Calu3 (cell line): Measurements from ENCODE around the gene ANGEL1. TPM values are rescaled to one million over a fixed set of nuclear protein-coding genes. Genes with fewer than 3 reads are reported as not detected.
A peak's percentile ranks its signal among the peaks of the same experiment; 100 is the strongest.

Experiments
- BruUV-seq: library from RNA; stranded (reverse); fragments of 400-500 nt; replicated peaks from 2 replicates; lab custom pipeline; 2021; lab: Mats Ljungman, UMichigan
- CTCF ChIA-PET: fragments of 300-600 bp; sonication (Branson Sonifier 250); formaldehyde crosslinking; loops from one replicate; lab custom pipeline; 2022; ENCODE audit warnings: antibody characterized with exemption; lab: Charles Lee
- DNase-seq: peaks from one replicate; pipeline ENCODE4 v3.0.0; 2022
- H3K27ac Mint-ChIP-seq: one replicate; pipeline ENCODE4 v1.8.0; 2022; ENCODE audit warnings: mixed read lengths; ENCODE audit not compliant: unreplicated experiment
- H3K27me3 Mint-ChIP-seq: one replicate; pipeline ENCODE4 v1.8.0; 2022; ENCODE audit warnings: mixed read lengths; ENCODE audit not compliant: unreplicated experiment
- H3K36me3 Mint-ChIP-seq: one replicate; pipeline ENCODE4 v1.8.0; 2022; ENCODE audit warnings: mild to moderate bottlenecking, moderate library complexity, mixed read lengths; ENCODE audit not compliant: insufficient read depth, unreplicated experiment
- H3K4me1 Mint-ChIP-seq: one replicate; pipeline ENCODE4 v1.8.0; 2022; ENCODE audit warnings: mild to moderate bottlenecking, low read depth, mixed read lengths; ENCODE audit not compliant: unreplicated experiment
- H3K4me3 Mint-ChIP-seq: one replicate; pipeline ENCODE4 v1.8.0; 2022; ENCODE audit warnings: mild to moderate bottlenecking, low read depth, moderate library complexity, mixed read lengths; ENCODE audit not compliant: unreplicated experiment
- H3K9me3 Mint-ChIP-seq: one replicate; pipeline ENCODE4 v1.8.0; 2022; ENCODE audit warnings: low read depth, mixed read lengths; ENCODE audit not compliant: unreplicated experiment
- intact Hi-C: fragments of 100-400 bp; cut with micrococcal nuclease; formaldehyde crosslinking; loops from one replicate; pipeline ENCODE4 v1.10.0; 2022; ENCODE audit not compliant: unreplicated experiment
- total RNA-seq: library from RNA; stranded (reverse); gene quantifications from 2 replicates; pipeline ENCODE4 v1.2.3, GENCODE V29; 2022
- TF ChIP-seq, protein P1 (sequence below): fragments of 200-600 bp; IDR thresholded peaks from one replicate; pipeline ENCODE4 v1.8.0; 2022; ENCODE audit warnings: antibody characterized with exemption; ENCODE audit not compliant: unreplicated experiment

Gene ANGEL1
- total RNA-seq, 1 experiment from 2014 or later: 19.8 TPM

DNA sequence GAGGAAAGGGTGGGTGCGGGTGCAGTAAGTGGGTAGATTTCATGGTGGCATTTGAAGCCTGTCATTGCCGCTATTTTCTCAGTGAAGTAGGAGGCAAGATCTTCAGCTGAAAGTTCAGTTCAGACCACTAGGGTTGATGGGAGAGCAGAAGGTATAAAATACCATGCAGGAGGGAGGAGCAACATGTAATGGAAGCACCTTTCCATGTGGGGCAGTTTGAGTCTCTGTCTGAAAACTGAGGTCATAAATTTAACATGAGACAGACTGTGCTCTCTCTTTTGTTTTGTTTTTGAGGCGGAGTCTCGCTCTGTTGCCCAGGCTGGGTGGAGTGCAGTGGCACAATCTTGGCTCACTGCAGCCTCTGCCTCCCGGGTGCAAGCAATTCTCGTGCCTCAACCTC is 36.2 kb upstream of the ANGEL1 start:
- TF ChIP-seq, protein P1, sequence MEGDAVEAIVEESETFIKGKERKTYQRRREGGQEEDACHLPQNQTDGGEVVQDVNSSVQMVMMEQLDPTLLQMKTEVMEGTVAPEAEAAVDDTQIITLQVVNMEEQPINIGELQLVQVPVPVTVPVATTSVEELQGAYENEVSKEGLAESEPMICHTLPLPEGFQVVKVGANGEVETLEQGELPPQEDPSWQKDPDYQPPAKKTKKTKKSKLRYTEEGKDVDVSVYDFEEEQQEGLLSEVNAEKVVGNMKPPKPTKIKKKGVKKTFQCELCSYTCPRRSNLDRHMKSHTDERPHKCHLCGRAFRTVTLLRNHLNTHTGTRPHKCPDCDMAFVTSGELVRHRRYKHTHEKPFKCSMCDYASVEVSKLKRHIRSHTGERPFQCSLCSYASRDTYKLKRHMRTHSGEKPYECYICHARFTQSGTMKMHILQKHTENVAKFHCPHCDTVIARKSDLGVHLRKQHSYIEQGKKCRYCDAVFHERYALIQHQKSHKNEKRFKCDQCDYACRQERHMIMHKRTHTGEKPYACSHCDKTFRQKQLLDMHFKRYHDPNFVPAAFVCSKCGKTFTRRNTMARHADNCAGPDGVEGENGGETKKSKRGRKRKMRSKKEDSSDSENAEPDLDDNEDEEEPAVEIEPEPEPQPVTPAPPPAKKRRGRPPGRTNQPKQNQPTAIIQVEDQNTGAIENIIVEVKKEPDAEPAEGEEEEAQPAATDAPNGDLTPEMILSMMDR: no peak
- CTCF ChIA-PET: interaction anchor here (0.7 kb wide), 2 partner anchors 247 to 338 kb away, joined by 3 read pairs; no protein-coding TSS in a partner anchor
- no peak for DNase-seq
- intact Hi-C loops: no loop called here
- Mint-ChIP-seq H3K27ac (no peak overlapping the region), H3K4me3 (no peak overlapping the region), H3K36me3 (no peaks in the 10 kb centered on the region), H3K9me3 (no peaks in the 10 kb centered on the region), H3K4me1 (no peaks in the 10 kb centered on the region), H3K27me3 (peaks cover 59% of the 10 kb centered on the region)
- no TSS peak for BruUV-seq

DNA sequence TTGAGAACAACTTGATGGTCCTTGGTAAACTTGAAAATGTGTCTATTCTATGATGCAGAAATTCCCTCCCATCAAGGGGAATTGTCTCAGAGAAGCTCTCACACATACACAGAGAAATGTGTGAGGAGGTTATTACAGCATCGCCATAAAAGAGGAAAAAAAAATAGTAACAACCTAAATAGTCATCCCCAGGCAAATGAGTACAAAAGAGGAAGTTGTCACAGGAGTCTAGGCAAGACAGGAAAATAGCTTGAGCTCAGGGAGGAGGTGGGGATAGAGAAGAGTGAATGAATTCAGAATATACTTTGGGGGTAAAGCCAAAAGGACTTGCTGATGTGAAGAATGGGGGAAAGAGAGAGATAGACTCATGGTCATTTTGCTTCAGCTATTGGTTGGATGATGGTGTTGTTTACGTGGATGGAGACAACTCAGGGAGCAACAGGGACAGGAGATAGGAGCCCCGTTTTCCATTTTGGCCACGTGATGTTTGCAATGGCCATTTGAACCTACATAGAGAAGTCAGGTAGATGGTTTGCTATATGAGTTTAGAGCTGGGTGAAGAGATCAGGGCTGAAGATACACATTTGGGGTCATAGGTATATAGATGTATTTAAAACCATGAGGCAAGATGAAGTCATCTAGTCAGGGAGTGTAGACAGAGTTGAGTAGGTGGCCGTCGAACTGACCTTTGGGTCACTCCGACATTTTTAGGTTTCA is 33.8 kb upstream of the ANGEL1 start:
- no peak for DNase-seq
- H3K27ac Mint-ChIP-seq: no peak overlapping the region
- no peak overlapping the region for H3K4me3 Mint-ChIP-seq
- BruUV-seq: no TSS peak
- TF ChIP-seq, protein P1: no peak
- no peaks in the 10 kb centered on the region for H3K36me3 Mint-ChIP-seq
- no peaks in the 10 kb centered on the region for H3K4me1 Mint-ChIP-seq
- intact Hi-C loops: no loop called here
- CTCF ChIA-PET: interaction anchor here (1.1 kb wide), 1 partner anchor 16 kb away, joined by 3 read pairs; no protein-coding TSS in a partner anchor
- H3K9me3 Mint-ChIP-seq: no peaks in the 10 kb centered on the region
- peaks cover 45% of the 10 kb centered on the region for H3K27me3 Mint-ChIP-seq

DNA sequence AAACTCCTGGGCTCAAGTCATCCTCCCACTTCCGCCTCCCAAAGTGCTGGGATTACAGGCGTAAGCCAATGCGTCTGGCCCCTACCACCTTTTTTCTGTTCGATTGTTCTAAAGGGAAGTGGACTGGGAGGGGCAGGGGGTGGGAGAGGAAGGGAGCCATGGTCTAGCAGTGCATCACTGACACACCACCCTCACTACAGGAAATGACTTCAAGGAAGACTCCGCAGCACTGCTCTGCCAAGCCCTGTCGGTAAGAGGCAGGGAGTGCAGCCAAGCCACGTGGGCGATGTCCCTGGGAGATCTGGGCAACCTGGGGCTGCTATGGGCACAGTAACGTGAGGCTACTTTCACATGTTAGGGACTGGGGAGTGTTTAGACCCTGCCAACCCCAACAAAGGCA is 31.5 kb upstream of the ANGEL1 start:
- Mint-ChIP-seq H3K9me3 (no peaks in the 10 kb centered on the region), H3K27ac (no peak overlapping the region), H3K4me1 (no peaks in the 10 kb centered on the region), H3K27me3 (peaks cover 45% of the 10 kb centered on the region), H3K36me3 (no peaks in the 10 kb centered on the region), H3K4me3 (no peak overlapping the region)
- CTCF ChIA-PET: no interaction called here
- DNase-seq: peak; percentile 23
- TF ChIP-seq, protein P1: no peak
- BruUV-seq: no TSS peak
- intact Hi-C loops: no loop called here

DNA sequence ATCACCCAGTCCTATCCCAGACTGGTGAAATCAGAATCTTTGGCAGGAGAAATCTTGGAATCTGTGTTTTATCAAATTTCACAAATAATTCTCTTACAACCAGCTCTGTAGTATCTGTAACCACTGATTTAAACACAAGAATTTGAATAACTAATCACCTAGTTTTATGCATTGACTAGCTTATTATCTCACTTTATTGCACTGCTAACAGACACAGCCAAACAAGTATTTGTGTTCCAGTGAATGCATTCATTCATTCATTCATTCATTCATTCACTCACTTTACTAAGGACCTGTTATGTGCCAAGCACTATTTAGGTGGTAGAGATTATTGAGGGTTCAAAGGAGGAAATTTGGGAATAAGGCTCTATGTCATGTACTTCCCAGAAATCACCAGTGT is 29.7 kb upstream of the ANGEL1 start:
- intact Hi-C loops: no loop called here
- Mint-ChIP-seq H3K36me3 (no peaks in the 10 kb centered on the region), H3K9me3 (no peaks in the 10 kb centered on the region), H3K4me3 (no peak overlapping the region), H3K27ac (no peak overlapping the region), H3K4me1 (no peaks in the 10 kb centered on the region), H3K27me3 (peaks cover 29% of the 10 kb centered on the region)
- TF ChIP-seq, protein P1: no peak
- BruUV-seq: no TSS peak
- CTCF ChIA-PET: no interaction called here
- DNase-seq: no peak
